OCI-M2 (cell line): Measurements from ENCODE around the gene PIK3R1.

Experiments used
- DNase-seq: peaks from one replicate; lab custom pipeline; 2025; ENCODE audit not compliant: unreplicated experiment; lab: John Stamatoyannopoulos, UW

Gene PIK3R1

GRCh38 chr5:68320413-68320986 is 104.9 kb downstream of the PIK3R1 start:
- DNase-seq, result no peak

DNA sequence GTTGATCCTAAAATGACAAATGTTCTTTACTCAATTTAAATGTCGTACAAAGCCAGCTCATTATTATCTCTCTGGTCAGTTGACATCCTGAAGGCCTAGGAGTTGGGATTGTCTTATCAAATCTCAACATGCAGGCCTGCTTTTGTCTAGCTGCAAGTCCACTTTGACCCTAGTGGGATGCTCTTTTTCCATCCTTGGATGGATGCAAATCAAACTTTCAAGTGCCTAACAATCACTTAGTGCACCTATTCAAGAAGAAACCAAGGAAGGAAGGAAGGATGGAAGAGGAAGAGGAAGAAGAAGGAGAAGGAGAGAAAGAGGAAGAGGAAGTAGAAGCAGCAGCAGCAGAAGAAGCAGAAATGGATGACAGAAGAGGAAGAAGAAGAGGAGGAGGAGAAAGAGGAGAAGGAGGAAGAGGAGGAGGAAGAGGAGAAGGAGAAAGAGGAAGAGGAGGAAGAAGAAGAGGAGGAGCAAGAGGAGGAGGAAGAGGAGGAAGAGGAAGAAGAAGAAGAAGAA is 109.6 kb downstream of the PIK3R1 start:
- no peak for DNase-seq

- no peak for DNase-seq
Measured at GRCh38 chr5:68329554-68330255, 114.1 kb downstream of the PIK3R1 start.

DNA sequence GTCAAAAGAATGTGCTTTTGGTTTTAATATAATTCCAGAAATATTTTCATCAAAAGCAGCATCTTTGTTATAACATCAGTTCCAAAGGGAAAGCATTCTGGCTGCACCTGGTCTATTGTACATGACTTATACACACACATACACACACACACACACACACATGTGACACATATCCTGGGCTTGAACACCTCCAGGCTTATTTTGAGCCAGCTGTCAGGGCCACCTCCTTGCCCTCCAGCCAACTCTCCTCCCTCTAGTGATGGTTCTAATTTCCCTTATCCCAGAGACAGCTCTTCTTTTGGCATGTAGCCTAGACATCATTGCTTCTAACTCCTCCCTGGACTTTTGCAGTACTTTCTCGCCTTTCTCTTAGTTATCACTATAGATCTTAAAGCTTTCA is 115.0 kb downstream of the PIK3R1 start:
- no peak for DNase-seq

DNA sequence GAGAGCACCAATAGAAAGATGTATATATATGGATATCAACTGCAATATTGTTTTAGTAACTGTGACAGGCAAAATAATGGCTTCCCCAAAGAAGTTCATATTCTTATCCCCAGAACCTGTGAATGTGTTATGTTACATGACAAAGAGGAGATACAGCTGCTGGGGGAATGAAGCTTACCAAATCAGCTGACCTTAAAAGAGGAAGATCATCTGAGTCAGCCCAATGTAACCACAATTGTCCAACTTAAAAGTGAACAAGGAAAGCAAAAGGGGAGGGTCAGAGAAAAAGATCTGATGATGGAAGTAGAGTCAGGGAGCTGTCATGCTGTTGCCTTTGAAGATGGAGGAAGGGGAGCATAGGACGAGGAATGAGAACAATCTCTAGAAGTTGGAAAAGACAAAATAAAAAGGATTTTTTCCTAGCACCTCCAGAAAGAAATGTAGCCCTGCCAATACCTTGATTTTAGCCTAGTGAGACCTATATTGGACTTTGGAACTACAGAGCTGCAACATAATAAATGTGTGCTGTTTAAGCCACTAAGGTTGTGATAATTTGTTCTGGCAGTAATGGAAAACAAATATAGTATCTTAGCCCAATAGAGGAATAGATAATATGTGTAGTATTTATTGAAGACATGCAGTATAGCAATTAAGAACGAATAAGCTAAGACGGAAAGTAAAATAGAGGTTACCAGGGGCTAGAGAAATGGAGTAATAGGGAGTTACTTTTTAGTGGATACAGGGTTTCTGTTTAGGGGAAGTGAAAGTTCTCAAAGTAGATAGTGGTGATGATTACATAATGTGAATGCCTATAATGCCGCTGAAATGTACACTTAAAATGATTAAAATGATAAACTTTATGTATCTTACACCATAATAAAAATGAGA is 115.9 kb downstream of the PIK3R1 start:
- DNase-seq, result no peak

DNA sequence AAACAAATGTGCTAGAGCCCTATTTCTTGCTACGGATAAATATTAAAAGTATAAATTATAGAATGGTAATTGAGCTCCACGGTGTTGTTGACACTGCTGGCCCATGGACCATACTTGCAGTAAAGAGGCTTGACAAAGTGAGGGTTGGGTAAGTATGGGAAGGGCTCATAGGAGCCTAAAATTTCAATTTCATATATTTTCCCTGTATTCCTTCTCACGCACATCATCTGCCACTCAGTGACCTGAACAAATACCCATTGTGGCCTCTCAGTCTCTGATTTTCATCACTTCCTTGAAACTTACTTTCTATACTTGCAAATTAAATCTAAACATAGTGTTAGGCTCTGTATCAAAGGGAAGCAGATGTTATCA is 116.5 kb downstream of the PIK3R1 start:
- DNase-seq, result no peak

GRCh38 chr5:68332556-68332955 is 117.0 kb downstream of the PIK3R1 start:
- no peak for DNase-seq

- DNase-seq, result no peak
Measured at GRCh38 chr5:68333649-68334552, 118.3 kb downstream of the PIK3R1 start.

- DNase-seq, result no peak
Measured at GRCh38 chr5:68334553-68334886, 119.0 kb downstream of the PIK3R1 start.

GRCh38 chr5:68335075-68335474 is 119.5 kb downstream of the PIK3R1 start:
- DNase-seq, result no peak

- DNase-seq, result no peak
Measured at GRCh38 chr5:68336200-68336599, 120.6 kb downstream of the PIK3R1 start.

- DNase-seq, result no peak
Measured at GRCh38 chr5:68337235-68337634, 121.7 kb downstream of the PIK3R1 start.

- DNase-seq, result no peak
Measured at GRCh38 chr5:68339921-68340321, 124.4 kb downstream of the PIK3R1 start.

- no peak for DNase-seq
Measured at GRCh38 chr5:68341006-68341405, 125.5 kb downstream of the PIK3R1 start.

DNA sequence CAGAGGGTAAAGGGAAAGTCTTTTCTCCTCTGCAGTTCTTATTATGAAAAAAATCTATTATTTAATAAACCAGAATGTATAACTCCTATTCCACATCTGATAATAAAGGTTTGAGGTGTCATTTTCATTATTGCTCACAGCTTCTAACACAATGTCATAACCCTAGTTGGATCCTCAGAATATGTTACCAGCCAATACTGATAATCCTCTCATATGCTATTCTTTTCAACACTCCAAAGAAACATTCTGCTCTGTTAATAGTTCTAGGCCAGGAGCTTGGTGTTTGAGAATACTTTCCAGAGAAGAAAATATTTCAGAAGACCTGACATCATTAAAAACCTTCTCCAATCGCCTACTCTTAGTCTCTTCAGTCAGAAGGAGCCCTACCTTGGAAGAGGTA is 127.1 kb downstream of the PIK3R1 start:
- no peak for DNase-seq

- no peak for DNase-seq
Measured at GRCh38 chr5:68343421-68343826, 127.9 kb downstream of the PIK3R1 start.

DNA sequence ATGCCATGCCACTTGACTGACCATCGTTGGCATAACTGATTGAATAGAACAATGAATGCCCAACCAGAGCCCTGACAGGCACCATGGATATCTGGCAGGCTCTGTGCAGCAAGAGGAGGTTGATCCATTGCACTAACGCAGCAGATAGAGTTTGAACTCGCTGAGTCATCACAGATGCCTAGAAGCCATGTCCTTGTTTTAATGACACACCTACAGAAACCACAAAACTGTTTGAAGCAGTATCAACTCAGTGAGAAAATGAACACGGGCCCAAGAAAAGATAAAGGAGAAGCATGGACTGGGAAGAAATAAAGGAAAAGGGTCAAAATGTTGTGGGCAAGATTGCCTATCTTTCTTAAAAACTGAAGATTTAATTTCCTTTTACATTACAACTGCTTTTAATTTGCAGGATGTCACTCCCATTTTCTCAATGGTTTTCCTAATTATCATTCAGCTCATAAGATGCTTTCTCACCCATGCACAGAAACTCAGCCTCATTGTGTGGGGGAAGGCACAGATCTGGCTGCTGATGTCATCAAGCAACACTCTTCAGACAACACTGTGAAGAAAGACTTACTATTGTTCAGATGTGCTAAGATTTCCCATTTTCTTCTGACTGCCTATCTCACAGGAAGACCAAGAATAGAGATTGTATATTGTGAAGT is 129.0 kb downstream of the PIK3R1 start:
- DNase-seq, result no peak

DNA sequence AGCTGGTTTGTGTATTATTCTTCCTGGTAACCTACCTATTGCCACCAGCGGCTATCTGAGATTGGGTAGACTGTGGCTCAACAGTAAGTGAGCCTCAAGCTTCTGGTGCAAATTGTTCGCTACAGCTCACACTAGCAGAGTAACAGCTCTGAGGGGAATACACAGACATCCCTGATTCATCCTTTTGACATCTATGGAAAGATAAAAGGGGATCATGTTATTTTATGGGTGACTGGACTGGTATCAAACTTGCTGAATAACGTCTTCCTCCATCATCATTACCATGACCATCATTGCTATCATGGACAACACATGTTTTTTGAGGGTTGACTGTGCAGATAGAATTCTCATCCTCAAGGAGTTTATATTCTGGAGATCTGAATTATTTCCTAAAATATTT is 129.6 kb downstream of the PIK3R1 start:
- DNase-seq, result no peak

DNA sequence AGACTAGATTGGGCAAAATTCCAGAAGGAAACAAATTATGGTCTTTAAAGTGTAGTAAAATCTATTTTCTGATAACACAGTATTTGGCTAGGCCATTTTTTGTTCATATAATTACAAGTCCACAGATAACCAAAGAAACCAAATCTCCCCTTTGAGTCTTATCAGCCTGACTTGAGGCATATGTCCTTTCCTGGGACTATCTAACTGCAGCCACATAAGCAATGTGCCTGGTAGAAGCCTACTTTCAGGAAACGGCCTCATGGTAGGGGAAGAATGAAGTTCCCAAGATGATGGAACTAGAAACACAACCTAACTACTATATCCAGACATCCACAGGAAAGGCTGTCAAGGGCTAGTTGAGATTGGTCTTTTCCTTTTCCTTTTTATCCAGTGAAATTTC is 130.0 kb downstream of the PIK3R1 start:
- DNase-seq, result no peak

DNA sequence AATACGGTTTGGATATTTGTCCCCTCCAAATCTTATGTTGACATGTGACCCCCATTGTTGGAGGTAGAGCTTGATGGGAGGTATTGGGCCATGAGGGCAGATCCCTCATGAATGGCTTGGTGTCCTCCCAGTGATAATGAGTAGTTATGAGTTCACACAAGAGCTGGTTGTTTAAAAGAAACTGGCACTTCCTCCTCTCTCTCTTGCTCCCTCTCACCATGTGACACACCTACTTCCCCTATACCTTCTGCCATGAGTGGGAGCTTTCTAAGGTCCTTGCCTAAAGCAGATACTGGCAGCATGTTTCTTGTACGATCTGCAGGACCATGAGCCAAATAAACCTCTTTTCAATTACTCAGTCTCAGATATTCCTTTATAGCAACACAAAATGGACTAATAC is 132.0 kb downstream of the PIK3R1 start:
- DNase-seq, result no peak
